PC-9 (cell line): ENCODE measurements around the gene EYS. TPM values are rescaled to one million over a fixed set of nuclear protein-coding genes. Genes with fewer than 3 reads are reported as not detected.

ENCODE experiments used
- BruUV-seq: library from RNA; stranded (reverse); fragments of 400-500 nt; replicated peaks from 2 replicates; lab custom pipeline; 2021; lab: Mats Ljungman, UMichigan
- CTCF ChIA-PET: fragments of 300-600 bp; sonication (Branson Sonifier 250); formaldehyde crosslinking; loops from one replicate; lab custom pipeline; 2022; ENCODE audit warnings: antibody characterized with exemption; lab: Charles Lee
- POLR2A ChIA-PET: fragments of 300-600 bp; sonication (Branson Sonifier 250); formaldehyde crosslinking; loops from one replicate; lab custom pipeline; 2022; ENCODE audit warnings: antibody characterized with exemption; ENCODE audit not compliant: unreplicated experiment; lab: Charles Lee
- DNase-seq, 2 experiments: peaks; one replicate each; pipeline versions ENCODE4 v3.0.0 to v3.0.0-alpha.2; 2015 to 2022; ENCODE audit warnings: mixed read lengths in 1 of 2
- H2AFZ ChIP-seq: fragments of 200-600 bp; sonication (generic); 2 replicates; pipeline ENCODE4 v1.8.1; 2017; ENCODE audit warnings: antibody characterized with exemption
- H3F3A ChIP-seq: fragments of 200-600 bp; sonication (generic); 2 replicates; pipeline ENCODE4 v1.8.1; 2017; ENCODE audit warnings: antibody characterized with exemption, mild to moderate bottlenecking, low read depth; ENCODE audit not compliant: insufficient read depth
- H3K27ac ChIP-seq: fragments of 200-600 bp; sonication (generic); 2 replicates; pipeline ENCODE4 v1.6.1; 2016; ENCODE audit warnings: mixed run types
- H3K27me3 ChIP-seq: fragments of 200-600 bp; sonication (generic); 2 replicates; pipeline ENCODE4 v1.6.1; 2016; ENCODE audit warnings: low read depth, mixed run types; ENCODE audit not compliant: insufficient read depth
- H3K36me3 ChIP-seq: fragments of 200-600 bp; sonication (generic); 2 replicates; pipeline ENCODE4 v1.6.1; 2016; ENCODE audit warnings: low read depth, mixed run types
- H3K4me1 ChIP-seq: fragments of 200-600 bp; sonication (generic); replicated peaks from 2 replicates; pipeline ENCODE4 v1.6.1; 2016; ENCODE audit warnings: mixed run types; ENCODE audit not compliant: insufficient read depth
- H3K4me2 ChIP-seq: fragments of 200-600 bp; sonication (generic); 2 replicates; pipeline ENCODE4 v1.6.1; 2017; ENCODE audit warnings: mixed run types
- H3K4me3 ChIP-seq: fragments of 200-600 bp; sonication (generic); 2 replicates; pipeline ENCODE4 v1.6.1; 2016; ENCODE audit warnings: mixed run types
- H3K79me2 ChIP-seq: fragments of 200-600 bp; sonication (generic); 2 replicates; pipeline ENCODE4 v1.6.1; 2017; ENCODE audit warnings: low read depth, mixed run types
- H3K9me2 ChIP-seq: fragments of 200-600 bp; sonication (generic); 2 replicates; pipeline ENCODE4 v1.8.1; 2017; ENCODE audit warnings: mild to moderate bottlenecking; ENCODE audit not compliant: insufficient read depth
- H3K9me3 ChIP-seq: fragments of 200-600 bp; sonication (generic); 2 replicates; pipeline ENCODE4 v1.8.1; 2016; ENCODE audit warnings: low read depth; ENCODE audit not compliant: insufficient read depth
- H4K20me1 ChIP-seq: fragments of 200-600 bp; sonication (generic); 2 replicates; pipeline ENCODE4 v1.8.1; 2017; ENCODE audit not compliant: insufficient read depth
- EZH2 ChIP-seq: fragments of 200-600 bp; sonication (generic); IDR thresholded peaks from 2 replicates; pipeline ENCODE4 v1.8.0; 2017; ENCODE audit warnings: antibody characterized with exemption, low read depth
- intact Hi-C: fragments of 100-400 bp; cut with micrococcal nuclease; formaldehyde crosslinking; loops from one replicate; pipeline ENCODE4 v1.10.0; 2022; ENCODE audit not compliant: unreplicated experiment
- total RNA-seq: library from RNA; stranded (reverse); gene quantifications from 2 replicates; pipeline ENCODE4 v1.2.3, GENCODE V29; 2021
- TF ChIP-seq, protein P1 (sequence below): fragments of 200-600 bp; sonication (generic); conservative IDR thresholded peaks from 2 replicates; pipeline ENCODE4 v1.6.1; 2017; ENCODE audit warnings: mixed run types, antibody characterized with exemption, mild to moderate bottlenecking, moderate library complexity

The EYS gene
- total RNA-seq, 1 experiment from 2014 or later = not detected

DNA sequence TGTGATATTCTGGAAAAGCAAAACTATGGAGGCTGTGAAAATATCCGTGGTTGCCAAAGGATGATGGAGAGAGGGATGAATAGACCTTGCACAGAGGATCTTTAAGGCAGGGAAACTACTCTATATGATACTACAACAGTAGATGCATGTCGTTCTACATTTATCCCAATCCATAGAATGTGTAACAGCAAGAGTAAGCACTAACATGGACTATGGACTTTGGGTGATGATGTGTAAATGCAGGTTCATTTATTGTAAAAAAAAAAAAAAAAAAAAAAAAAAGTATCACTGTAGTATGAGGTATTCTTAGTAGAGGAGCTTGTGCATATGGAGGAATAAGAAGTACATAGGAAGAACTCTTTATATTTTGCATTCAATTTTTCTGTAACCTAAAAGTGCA is 1563.9 kb downstream of the EYS start:
- TF ChIP-seq EZH2 = no peak
- TF ChIP-seq, protein P1, sequence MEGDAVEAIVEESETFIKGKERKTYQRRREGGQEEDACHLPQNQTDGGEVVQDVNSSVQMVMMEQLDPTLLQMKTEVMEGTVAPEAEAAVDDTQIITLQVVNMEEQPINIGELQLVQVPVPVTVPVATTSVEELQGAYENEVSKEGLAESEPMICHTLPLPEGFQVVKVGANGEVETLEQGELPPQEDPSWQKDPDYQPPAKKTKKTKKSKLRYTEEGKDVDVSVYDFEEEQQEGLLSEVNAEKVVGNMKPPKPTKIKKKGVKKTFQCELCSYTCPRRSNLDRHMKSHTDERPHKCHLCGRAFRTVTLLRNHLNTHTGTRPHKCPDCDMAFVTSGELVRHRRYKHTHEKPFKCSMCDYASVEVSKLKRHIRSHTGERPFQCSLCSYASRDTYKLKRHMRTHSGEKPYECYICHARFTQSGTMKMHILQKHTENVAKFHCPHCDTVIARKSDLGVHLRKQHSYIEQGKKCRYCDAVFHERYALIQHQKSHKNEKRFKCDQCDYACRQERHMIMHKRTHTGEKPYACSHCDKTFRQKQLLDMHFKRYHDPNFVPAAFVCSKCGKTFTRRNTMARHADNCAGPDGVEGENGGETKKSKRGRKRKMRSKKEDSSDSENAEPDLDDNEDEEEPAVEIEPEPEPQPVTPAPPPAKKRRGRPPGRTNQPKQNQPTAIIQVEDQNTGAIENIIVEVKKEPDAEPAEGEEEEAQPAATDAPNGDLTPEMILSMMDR = no peak
- no TSS peak for BruUV-seq
- POLR2A ChIA-PET = no interaction called here

DNA sequence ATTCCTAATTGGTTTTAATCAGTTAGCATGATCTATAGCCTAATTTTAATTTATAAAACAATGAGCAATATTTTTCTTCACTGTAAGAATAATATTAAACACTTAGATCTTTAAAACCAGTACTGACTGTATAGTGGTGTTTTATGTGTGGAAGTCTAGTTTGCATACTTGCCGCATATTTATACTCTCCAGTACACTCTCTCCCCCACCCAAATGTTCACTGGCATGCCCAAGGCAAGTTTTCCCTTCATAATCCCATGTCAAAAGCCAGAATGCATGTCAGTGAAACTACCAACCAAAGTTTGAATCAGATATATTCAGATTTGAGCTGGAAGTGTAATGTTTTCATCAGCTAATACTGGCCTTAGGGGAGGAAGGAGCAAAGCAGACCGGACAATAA is 1565.3 kb downstream of the EYS start:
- Histone ChIP-seq H2AFZ (no peak overlapping the region), H3K27me3 (no peaks in the 10 kb centered on the region), H3K9me3 (no peaks in the 10 kb centered on the region), H3K27ac (no peak overlapping the region), H3K36me3 (no peaks in the 10 kb centered on the region), H3F3A (no peaks in the 10 kb centered on the region), H4K20me1 (no peaks in the 10 kb centered on the region), H3K79me2 (no peaks in the 10 kb centered on the region), H3K4me1 (no peaks in the 10 kb centered on the region), H3K9me2 (no peaks in the 10 kb centered on the region), H3K4me3 (no peak overlapping the region), H3K4me2 (no peak overlapping the region)
- no TSS peak for BruUV-seq
- ChIA-PET CTCF (no interaction called here), POLR2A (no interaction called here)
- TF ChIP-seq, protein P1 = no peak
- TF ChIP-seq EZH2 = no peak
- intact Hi-C loops = no loop called here
- DNase-seq = no peak

More for the DNA sequence above, 1563.9 kb downstream of the EYS start:
- H3K4me2 ChIP-seq = no peak overlapping the region
- intact Hi-C loops = no loop called here
- DNase-seq = no peak
- H2AFZ ChIP-seq = no peak overlapping the region
- no peaks in the 10 kb centered on the region for H3F3A ChIP-seq
- no peaks in the 10 kb centered on the region for H3K9me2 ChIP-seq
- no peaks in the 10 kb centered on the region for H3K9me3 ChIP-seq
- H4K20me1 ChIP-seq = no peaks in the 10 kb centered on the region
- no peak overlapping the region for H3K27ac ChIP-seq
- no peaks in the 10 kb centered on the region for H3K79me2 ChIP-seq
- CTCF ChIA-PET = no interaction called here
- no peaks in the 10 kb centered on the region for H3K36me3 ChIP-seq
- no peaks in the 10 kb centered on the region for H3K27me3 ChIP-seq
- no peaks in the 10 kb centered on the region for H3K4me1 ChIP-seq
- no peak overlapping the region for H3K4me3 ChIP-seq

- Histone ChIP-seq H3K9me3 (no peaks in the 10 kb centered on the region), H3K36me3 (no peaks in the 10 kb centered on the region), H3K27ac (no peak overlapping the region), H4K20me1 (no peaks in the 10 kb centered on the region), H3K4me2 (no peak overlapping the region), H3K4me3 (no peak overlapping the region), H3K9me2 (no peaks in the 10 kb centered on the region), H3K4me1 (no peaks in the 10 kb centered on the region), H3K27me3 (no peaks in the 10 kb centered on the region), H3F3A (no peaks in the 10 kb centered on the region), H2AFZ (no peak overlapping the region), H3K79me2 (no peaks in the 10 kb centered on the region)
- TF ChIP-seq, protein P1 = no peak
- no peak for TF ChIP-seq EZH2
- DNase-seq = no peak
- ChIA-PET POLR2A (no interaction called here), CTCF (no interaction called here)
- BruUV-seq = no TSS peak
- intact Hi-C loops = no loop called here
Observed at GRCh38 chr6:64128301-64129024, 1578.6 kb downstream of the EYS start.
